HFFc6 (cell line): Measurements from ENCODE around the gene NES. TPM values are rescaled to one million over a fixed set of nuclear protein-coding genes. Genes with fewer than 3 reads are reported as not detected.

Experiments
- DNase-seq: peaks from one replicate; pipeline ENCODE4 v3.0.0-alpha.2; 2018
- H3K27ac Mint-ChIP-seq: 2 replicates; pipeline ENCODE4 v1.8.0; 2020; ENCODE audit warnings: mild to moderate bottlenecking, mixed read lengths
- H3K27me3 Mint-ChIP-seq: 2 replicates; pipeline ENCODE4 v1.8.0; 2021; ENCODE audit warnings: mild to moderate bottlenecking, moderate library complexity, mixed read lengths; ENCODE audit not compliant: insufficient read depth
- H3K36me3 Mint-ChIP-seq: 2 replicates; pipeline ENCODE4 v1.8.0; 2021; ENCODE audit warnings: low read depth, mixed read lengths
- H3K4me1 Mint-ChIP-seq: 2 replicates; pipeline ENCODE4 v1.8.0; 2020; ENCODE audit warnings: low read depth, mixed read lengths
- H3K4me3 Mint-ChIP-seq: 2 replicates; pipeline ENCODE4 v1.8.0; 2020; ENCODE audit warnings: mild to moderate bottlenecking, moderate library complexity, mixed read lengths
- H3K9me3 Mint-ChIP-seq: 2 replicates; pipeline ENCODE4 v1.8.0; 2020; ENCODE audit warnings: mild to moderate bottlenecking, mixed read lengths
- CTCF ChIP-seq: fragments of 200-600 bp; sonication (generic); IDR thresholded peaks from 2 replicates; pipeline ENCODE4 v1.5.0; 2021; ENCODE audit warnings: antibody characterized with exemption, mild to moderate bottlenecking
- total RNA-seq, 6 experiments: library from RNA; stranded (reverse); fragmentation: NEBNext Ultra II Directional; extraction: Animal tissue kit (Norgen Biotek cat#: 25700); gene quantifications; 2 replicates in 1 of 6; 3 replicates in 5 of 6; pipeline ENCODE4 v1.2.3, GENCODE V29; 2021

NES gene
- total RNA-seq, 6 experiments from 2014 or later, result 106 to 126 (median 116) TPM

DNA sequence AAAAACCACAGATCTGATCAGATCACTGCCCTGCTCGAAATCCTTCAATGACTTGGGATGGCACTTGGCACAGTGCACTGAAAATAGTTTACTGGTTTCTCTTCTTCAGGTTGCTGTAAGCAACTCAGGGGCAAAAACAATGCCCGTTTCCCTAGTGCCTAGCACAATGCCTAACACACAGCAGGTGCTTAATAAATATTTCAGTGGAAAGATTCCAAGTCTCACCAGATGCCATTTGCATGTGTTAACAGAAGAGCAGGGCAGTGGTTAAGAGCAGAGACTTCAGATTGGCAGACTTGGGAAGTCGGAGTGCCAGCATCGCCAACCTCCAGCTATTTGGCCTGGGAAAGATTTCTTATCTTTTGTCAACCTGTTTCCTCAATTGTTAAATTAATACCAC, 40.1 kb upstream of the NES start:
- H3K9me3 Mint-ChIP-seq, result no peaks in the 10 kb centered on the region
- no peak for DNase-seq
- no peak overlapping the region for H3K27ac Mint-ChIP-seq
- H3K4me1 Mint-ChIP-seq, result peaks cover 26% of the 10 kb centered on the region
- H3K36me3 Mint-ChIP-seq, result peaks cover 12% of the 10 kb centered on the region
- H3K4me3 Mint-ChIP-seq, result no peak overlapping the region
- TF ChIP-seq CTCF, result no peak
- no peaks in the 10 kb centered on the region; the same call in 1 of the 2 replicates for H3K27me3 Mint-ChIP-seq

DNA sequence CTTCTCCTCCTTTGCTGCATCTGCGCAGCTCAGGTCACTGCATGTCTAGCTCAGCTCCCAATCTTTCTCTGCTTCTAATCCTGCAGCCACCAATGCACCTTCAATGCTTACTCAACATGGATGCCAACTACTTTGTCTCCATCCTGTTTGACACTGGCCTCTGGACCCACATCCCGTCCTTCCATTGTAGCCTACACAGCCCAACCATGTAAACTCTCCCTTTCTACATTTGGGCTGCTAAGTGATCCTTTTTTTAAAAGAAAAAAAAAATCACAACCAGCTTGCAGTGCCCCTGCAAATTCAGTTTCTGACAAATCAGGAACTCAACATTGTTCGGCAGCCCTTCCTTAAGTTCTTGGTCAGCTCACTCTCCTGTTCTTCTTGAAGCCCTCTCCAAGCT, 37.6 kb upstream of the NES start:
- TF ChIP-seq CTCF, result no peak
- no peak for DNase-seq
- no peaks in the 10 kb centered on the region; the same call in 1 of the 2 replicates for H3K27me3 Mint-ChIP-seq
- H3K4me3 Mint-ChIP-seq, result no peak overlapping the region
- H3K4me1 Mint-ChIP-seq, result peaks cover 51% of the 10 kb centered on the region
- H3K27ac Mint-ChIP-seq, result no peak overlapping the region
- no peaks in the 10 kb centered on the region for H3K9me3 Mint-ChIP-seq
- peaks cover 12% of the 10 kb centered on the region for H3K36me3 Mint-ChIP-seq

DNA sequence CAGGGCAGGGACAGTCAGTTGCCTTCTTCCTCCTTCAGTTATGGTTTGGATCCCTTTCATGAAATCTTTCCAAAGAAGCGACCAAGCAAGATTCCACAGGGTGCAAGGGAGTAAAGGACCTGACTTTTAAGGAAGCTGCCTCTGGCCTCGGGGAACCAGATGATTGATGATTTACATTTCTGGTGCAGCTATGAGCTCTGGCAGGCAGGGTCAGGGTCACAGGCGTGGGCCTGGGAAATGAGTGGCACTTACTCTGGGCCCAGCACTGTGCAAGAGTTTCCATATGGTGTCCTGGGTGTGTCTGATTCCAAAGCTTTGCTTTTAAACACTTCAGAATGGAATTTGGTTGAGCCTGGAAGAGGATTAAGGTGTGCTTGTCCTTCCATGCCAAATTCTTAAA, 35.4 kb upstream of the NES start:
- TF ChIP-seq CTCF, result no peak
- H3K9me3 Mint-ChIP-seq, result no peaks in the 10 kb centered on the region
- no peaks in the 10 kb centered on the region; the same call in 1 of the 2 replicates for H3K27me3 Mint-ChIP-seq
- H3K4me1 Mint-ChIP-seq, result peaks cover 73% of the 10 kb centered on the region
- no peak overlapping the region for H3K4me3 Mint-ChIP-seq
- peak overlapping the region; percentile 18; the same call in 1 of the 2 replicates for H3K27ac Mint-ChIP-seq
- DNase-seq, result no peak
- H3K36me3 Mint-ChIP-seq, result peaks cover 12% of the 10 kb centered on the region

DNA sequence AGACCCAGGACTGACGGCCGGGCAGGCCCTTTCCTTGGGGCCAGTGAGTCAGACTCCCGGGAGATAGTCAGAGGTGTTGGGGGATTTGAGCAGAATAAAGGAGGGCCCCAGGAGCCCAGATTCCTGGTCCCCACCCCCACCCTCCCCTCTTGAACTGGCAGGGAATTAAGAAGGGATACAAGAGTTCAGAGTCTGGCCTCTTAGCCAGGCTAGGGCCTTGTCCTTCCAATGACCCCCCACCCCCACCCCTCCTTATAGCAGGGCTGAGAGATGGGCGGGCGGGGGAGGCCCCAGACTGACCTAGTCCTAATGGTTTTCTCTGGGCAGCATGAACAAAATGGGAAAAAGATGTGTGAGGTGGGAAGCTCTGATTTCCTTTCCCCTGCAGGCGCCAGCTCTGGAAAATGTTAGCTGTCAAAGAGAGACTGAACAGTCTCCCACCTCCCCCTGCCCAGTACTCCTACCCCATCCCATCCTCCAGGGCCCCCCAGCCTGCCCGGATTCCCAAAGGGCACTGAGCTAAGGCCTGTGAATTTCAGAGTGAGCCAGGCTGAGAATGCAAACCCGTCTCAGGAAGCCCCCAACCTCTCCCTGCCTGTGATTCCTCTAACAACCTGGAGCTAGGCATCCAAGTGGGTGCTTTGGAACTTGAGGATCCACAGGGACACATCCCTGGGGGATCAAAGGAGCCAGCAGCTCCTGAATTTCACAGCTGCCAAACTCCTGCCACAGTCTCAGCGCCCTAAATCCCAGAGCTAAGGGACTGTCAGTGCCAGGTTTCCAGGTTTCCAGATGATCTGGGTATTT, 34.0 kb upstream of the NES start:
- no peaks in the 10 kb centered on the region for H3K9me3 Mint-ChIP-seq
- no peak overlapping the region for H3K4me3 Mint-ChIP-seq
- no peak for DNase-seq
- TF ChIP-seq CTCF, result no peak
- peaks cover 82% of the 10 kb centered on the region for H3K4me1 Mint-ChIP-seq
- peaks cover 5% of the 10 kb centered on the region; the same call in 1 of the 2 replicates for H3K36me3 Mint-ChIP-seq
- H3K27ac Mint-ChIP-seq, result peak overlapping the region; percentile 19; the same call in 1 of the 2 replicates
- peaks cover 1% of the 10 kb centered on the region for H3K27me3 Mint-ChIP-seq

DNA sequence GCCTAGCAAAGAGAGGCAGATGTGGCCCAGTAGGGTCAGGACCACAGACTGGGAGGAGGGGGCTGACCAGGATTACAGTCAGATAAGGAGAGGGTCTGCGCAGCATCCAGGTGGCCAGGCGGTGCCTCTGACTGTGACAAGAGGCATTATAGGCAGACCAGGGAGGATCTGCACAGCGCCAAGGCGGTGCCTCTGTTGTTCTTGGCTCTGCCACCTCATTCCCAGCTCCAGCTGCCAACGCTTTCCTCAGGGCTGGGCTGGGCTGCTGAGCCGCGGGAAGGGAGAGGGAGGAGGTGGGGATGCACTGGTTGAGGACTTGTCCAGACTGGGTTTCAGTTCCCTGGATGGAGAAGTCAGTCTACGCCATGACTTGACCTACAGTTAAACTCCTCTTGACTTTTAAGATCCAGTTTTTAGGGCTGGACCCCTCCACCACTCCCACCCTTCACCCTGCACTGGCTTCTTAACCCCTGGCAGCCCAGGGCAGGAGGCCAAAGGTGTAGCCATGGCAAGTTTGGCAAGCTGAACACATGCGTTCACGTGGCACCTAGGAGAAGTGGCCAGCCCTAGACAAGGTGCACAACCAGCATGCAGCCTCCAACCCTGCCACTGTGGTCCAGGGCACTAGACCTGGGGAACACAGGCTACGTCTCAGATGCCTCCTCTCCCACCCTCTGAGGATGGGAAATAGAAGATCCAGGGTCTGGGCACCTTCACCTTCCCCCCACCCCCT, 32.7 kb upstream of the NES start:
- DNase-seq, result peak; percentile 66
- peak overlapping the region; percentile 34; the same call in 1 of the 2 replicates for H3K4me3 Mint-ChIP-seq
- peaks cover 91% of the 10 kb centered on the region for H3K4me1 Mint-ChIP-seq
- peaks cover 1% of the 10 kb centered on the region for H3K27me3 Mint-ChIP-seq
- H3K36me3 Mint-ChIP-seq, result peaks cover 4% of the 10 kb centered on the region; the same call in 1 of the 2 replicates
- no peak for TF ChIP-seq CTCF
- peak overlapping the region; percentile 60 for H3K27ac Mint-ChIP-seq
- H3K9me3 Mint-ChIP-seq, result no peaks in the 10 kb centered on the region
